Neural cell (in vitro differentiated cells): Measurements from ENCODE around the gene GLI2. TPM values are rescaled to one million over a fixed set of nuclear protein-coding genes. Genes with fewer than 3 reads are reported as not detected.

Source experiments
- H2AFZ ChIP-seq: fragments of 200-600, 300-800 bp; sonication (generic), shearing (Covaris generic); 2 replicates; pipeline ENCODE4 v1.6.0; 2014; ENCODE audit warnings: low read depth, mild to moderate bottlenecking, antibody characterized with exemption, low read length, moderate library complexity
- H3F3A ChIP-seq: fragments of 200-600 bp; shearing (Covaris generic); 2 replicates; pipeline ENCODE4 v1.6.1; 2016; ENCODE audit warnings: mild to moderate bottlenecking, moderate library complexity, mixed read lengths, antibody characterized with exemption, low read length; ENCODE audit not compliant: insufficient read depth, poor library complexity, severe bottlenecking
- H3K27ac ChIP-seq: fragments of 200-600, 300-800 bp; sonication (generic), shearing (Covaris generic); 2 replicates; pipeline ENCODE4 v1.5.1; 2014; ENCODE audit warnings: mild to moderate bottlenecking, low read length, moderate library complexity
- H3K27me3 ChIP-seq: fragments of 300-800, 200-600 bp; sonication (generic), shearing (Covaris generic); 2 replicates; pipeline ENCODE4 v1.6.0; 2014; ENCODE audit warnings: mild to moderate bottlenecking, low read depth, low read length, moderate library complexity; ENCODE audit not compliant: insufficient read depth
- H3K36me3 ChIP-seq: fragments of 300-800, 200-600 bp; sonication (generic), shearing (Covaris generic); 2 replicates; pipeline ENCODE4 v1.5.1; 2014; ENCODE audit warnings: mild to moderate bottlenecking, antibody characterized with exemption, low read length, moderate library complexity; ENCODE audit not compliant: insufficient read depth
- H3K4me2 ChIP-seq: fragments of 300-800, 200-600 bp; sonication (generic), shearing (Covaris generic); 2 replicates; pipeline ENCODE4 v1.6.0; 2014; ENCODE audit warnings: mild to moderate bottlenecking, low read length
- H3K4me3 ChIP-seq: fragments of 300-800, 200-600 bp; sonication (generic), shearing (Covaris generic); 2 replicates; pipeline ENCODE4 v1.5.1; 2014; ENCODE audit warnings: mild to moderate bottlenecking, low read length, moderate library complexity
- H3K79me2 ChIP-seq: fragments of 200-600 bp; shearing (Covaris generic); replicated peaks from 2 replicates; pipeline ENCODE4 v1.6.0; 2014; ENCODE audit warnings: mild to moderate bottlenecking, low read length, moderate library complexity; ENCODE audit not compliant: insufficient read depth
- H3K9ac ChIP-seq: fragments of 300-800, 200-600 bp; sonication (generic), shearing (Covaris generic); 2 replicates; pipeline ENCODE4 v1.6.1; 2016; ENCODE audit warnings: mild to moderate bottlenecking, low read length, mixed read lengths
- H3K9me2 ChIP-seq: fragments of 200-600 bp; shearing (Covaris generic); 2 replicates; pipeline ENCODE4 v1.6.1; 2016; ENCODE audit warnings: mild to moderate bottlenecking, low read length, mixed read lengths; ENCODE audit not compliant: insufficient read depth
- H3K9me3 ChIP-seq: fragments of 200-600, 300-800 bp; sonication (generic), shearing (Covaris generic); 2 replicates; pipeline ENCODE4 v1.6.1; 2016; ENCODE audit warnings: mild to moderate bottlenecking, mixed run types, low read length, moderate library complexity, mixed read lengths
- H4K20me1 ChIP-seq: fragments of 200-600 bp; shearing (Covaris generic); 2 replicates; pipeline ENCODE4 v1.6.1; 2016; ENCODE audit warnings: mild to moderate bottlenecking, mixed run types; ENCODE audit not compliant: insufficient read depth
- EP300 ChIP-seq: fragments of 450-650 bp; conservative IDR thresholded peaks from 2 replicates; pipeline ENCODE4 v1.6.1; 2014; ENCODE audit warnings: antibody characterized with exemption, mild to moderate bottlenecking, moderate library complexity; ENCODE audit not compliant: poor library complexity, severe bottlenecking
- EZH2 ChIP-seq: fragments of 200-600, 300-800 bp; shearing (Covaris generic), sonication (generic); IDR thresholded peaks from 2 replicates; pipeline ENCODE4 v1.6.1; 2014; ENCODE audit warnings: antibody characterized with exemption, low read length, borderline replicate concordance, mild to moderate bottlenecking; ENCODE audit not compliant: insufficient read depth, poor library complexity, severe bottlenecking
- MXI1 ChIP-seq: fragments of 450-650 bp; conservative IDR thresholded peaks from 2 replicates; pipeline ENCODE4 v1.6.1; 2014; ENCODE audit warnings: antibody characterized with exemption, mild to moderate bottlenecking; ENCODE audit not compliant: poor library complexity, severe bottlenecking
- POLR2AphosphoS5 ChIP-seq: IDR thresholded peaks from 2 replicates; pipeline ENCODE4 v1.6.1; 2012
- RAD21 ChIP-seq: fragments of 450-650 bp; conservative IDR thresholded peaks from 2 replicates; pipeline ENCODE4 v1.6.1; 2014; ENCODE audit warnings: antibody characterized with exemption, mild to moderate bottlenecking, moderate library complexity
- SMC3 ChIP-seq: fragments of 450-650 bp; conservative IDR thresholded peaks from 2 replicates; pipeline ENCODE4 v1.6.1; 2014; ENCODE audit warnings: antibody characterized with exemption, mild to moderate bottlenecking, moderate library complexity; ENCODE audit not compliant: poor library complexity
- TAF1 ChIP-seq: IDR thresholded peaks from 2 replicates; pipeline ENCODE4 v1.6.1; 2012; ENCODE audit warnings: low read depth
- polyA plus RNA-seq: library from polyadenylated mRNA; depleted of rRNA; stranded (reverse); fragments of >200 nt; gene quantifications from 2 replicates; pipeline ENCODE4 v1.2.3, GENCODE V29; 2014
- TF ChIP-seq, protein P1 (sequence below): fragments of 450-650 bp; IDR thresholded peaks from 2 replicates; pipeline ENCODE4 v1.5.1; 2014; ENCODE audit warnings: antibody characterized with exemption, mild to moderate bottlenecking, moderate library complexity; ENCODE audit not compliant: poor library complexity, severe bottlenecking
- TF ChIP-seq, protein P2 (sequence below): IDR thresholded peaks from 2 replicates; pipeline ENCODE4 v1.6.1; 2012; ENCODE audit warnings: borderline replicate concordance

The GLI2 gene
- polyA plus RNA-seq, 1 donor from 2014 or later = 0.14 TPM

DNA sequence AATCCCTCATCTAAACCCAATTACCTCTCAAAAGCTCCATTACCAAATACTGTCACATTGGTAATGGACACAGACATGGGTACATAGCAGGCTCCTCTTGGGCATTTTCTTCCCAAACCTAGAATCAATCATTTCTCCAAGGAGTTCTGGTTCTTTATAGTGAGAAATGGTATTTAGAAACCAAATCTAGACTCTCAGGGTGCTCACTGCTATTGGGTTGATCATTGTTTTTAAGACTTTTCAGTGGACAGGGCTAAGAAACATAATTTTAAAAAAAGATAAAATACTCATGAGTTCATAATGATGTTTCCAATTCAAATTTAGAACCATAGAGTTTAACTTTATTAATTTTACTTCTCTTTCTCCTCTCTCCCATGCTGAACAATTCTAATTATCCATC is 9.4 kb upstream of the GLI2 start:
- no peaks in the 10 kb centered on the region for H3K9me2 ChIP-seq
- H3K9ac ChIP-seq = no peak overlapping the region
- no peak overlapping the region for H3K4me2 ChIP-seq
- TF ChIP-seq SMC3 = no peak
- no peak for TF ChIP-seq RAD21
- TF ChIP-seq EP300 = no peak
- TF ChIP-seq TAF1 = no peak
- TF ChIP-seq MXI1 = no peak
- TF ChIP-seq, protein P1, sequence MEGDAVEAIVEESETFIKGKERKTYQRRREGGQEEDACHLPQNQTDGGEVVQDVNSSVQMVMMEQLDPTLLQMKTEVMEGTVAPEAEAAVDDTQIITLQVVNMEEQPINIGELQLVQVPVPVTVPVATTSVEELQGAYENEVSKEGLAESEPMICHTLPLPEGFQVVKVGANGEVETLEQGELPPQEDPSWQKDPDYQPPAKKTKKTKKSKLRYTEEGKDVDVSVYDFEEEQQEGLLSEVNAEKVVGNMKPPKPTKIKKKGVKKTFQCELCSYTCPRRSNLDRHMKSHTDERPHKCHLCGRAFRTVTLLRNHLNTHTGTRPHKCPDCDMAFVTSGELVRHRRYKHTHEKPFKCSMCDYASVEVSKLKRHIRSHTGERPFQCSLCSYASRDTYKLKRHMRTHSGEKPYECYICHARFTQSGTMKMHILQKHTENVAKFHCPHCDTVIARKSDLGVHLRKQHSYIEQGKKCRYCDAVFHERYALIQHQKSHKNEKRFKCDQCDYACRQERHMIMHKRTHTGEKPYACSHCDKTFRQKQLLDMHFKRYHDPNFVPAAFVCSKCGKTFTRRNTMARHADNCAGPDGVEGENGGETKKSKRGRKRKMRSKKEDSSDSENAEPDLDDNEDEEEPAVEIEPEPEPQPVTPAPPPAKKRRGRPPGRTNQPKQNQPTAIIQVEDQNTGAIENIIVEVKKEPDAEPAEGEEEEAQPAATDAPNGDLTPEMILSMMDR = no peak
- TF ChIP-seq POLR2AphosphoS5 = no peak
- no peak overlapping the region for H3K4me3 ChIP-seq
- no peaks in the 10 kb centered on the region for H3K9me3 ChIP-seq
- H3K27ac ChIP-seq = no peak overlapping the region
- no peaks in the 10 kb centered on the region for H3F3A ChIP-seq
- H3K36me3 ChIP-seq = no peaks in the 10 kb centered on the region
- H2AFZ ChIP-seq = no peak overlapping the region
- H3K79me2 ChIP-seq = no peaks in the 10 kb centered on the region
- H3K27me3 ChIP-seq = no peaks in the 10 kb centered on the region
- no peaks in the 10 kb centered on the region for H4K20me1 ChIP-seq

DNA sequence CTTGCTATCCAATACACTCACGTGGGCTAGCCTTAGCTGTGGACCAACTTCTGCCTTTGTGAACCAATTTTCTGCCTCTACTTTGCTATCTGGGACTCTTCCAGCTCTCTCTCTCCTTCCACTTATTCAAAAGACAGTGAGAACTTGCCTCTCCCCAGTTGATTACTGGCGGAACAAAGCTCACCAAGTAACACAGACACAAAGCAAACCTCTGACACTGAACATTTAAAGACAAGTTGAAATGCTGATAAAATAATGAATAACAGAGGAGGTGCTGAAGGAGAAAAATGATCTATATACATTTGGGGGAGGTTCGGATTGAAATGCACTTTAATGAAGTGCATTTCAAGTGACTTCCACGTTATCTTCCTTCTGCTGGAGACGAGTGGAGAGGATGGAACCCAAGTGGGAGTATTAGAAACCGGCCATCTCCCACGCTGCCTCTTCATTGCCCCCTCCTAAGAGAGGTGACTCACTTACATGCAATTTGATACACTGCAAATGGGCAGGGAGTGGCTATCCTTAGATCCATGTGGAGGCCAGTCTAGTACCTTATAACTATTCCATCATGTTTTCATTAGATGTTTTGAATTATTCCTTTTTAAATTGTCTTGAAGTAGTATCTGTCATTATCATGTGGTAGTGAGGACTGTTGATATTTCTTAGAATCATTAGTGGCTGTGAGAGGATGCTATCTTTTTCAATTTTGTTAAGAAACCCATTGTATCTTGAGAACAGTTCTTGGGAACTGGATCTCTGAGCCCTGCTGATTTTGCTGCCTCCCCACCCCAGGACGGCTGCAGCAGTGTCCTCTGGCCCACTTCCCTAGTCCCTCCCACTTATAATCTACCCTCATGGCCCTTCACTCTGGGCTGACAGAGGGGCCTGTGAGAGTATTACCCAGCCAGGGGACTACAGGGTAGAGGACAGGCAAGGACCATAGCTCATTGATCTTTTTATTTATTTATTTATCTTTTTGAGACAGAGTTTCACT is 6.0 kb upstream of the GLI2 start:
- TF ChIP-seq EP300 (no peak), SMC3 (no peak), EZH2 (no peak), RAD21 (no peak), POLR2AphosphoS5 (no peak), TAF1 (no peak), MXI1 (no peak)
- TF ChIP-seq, protein P2, sequence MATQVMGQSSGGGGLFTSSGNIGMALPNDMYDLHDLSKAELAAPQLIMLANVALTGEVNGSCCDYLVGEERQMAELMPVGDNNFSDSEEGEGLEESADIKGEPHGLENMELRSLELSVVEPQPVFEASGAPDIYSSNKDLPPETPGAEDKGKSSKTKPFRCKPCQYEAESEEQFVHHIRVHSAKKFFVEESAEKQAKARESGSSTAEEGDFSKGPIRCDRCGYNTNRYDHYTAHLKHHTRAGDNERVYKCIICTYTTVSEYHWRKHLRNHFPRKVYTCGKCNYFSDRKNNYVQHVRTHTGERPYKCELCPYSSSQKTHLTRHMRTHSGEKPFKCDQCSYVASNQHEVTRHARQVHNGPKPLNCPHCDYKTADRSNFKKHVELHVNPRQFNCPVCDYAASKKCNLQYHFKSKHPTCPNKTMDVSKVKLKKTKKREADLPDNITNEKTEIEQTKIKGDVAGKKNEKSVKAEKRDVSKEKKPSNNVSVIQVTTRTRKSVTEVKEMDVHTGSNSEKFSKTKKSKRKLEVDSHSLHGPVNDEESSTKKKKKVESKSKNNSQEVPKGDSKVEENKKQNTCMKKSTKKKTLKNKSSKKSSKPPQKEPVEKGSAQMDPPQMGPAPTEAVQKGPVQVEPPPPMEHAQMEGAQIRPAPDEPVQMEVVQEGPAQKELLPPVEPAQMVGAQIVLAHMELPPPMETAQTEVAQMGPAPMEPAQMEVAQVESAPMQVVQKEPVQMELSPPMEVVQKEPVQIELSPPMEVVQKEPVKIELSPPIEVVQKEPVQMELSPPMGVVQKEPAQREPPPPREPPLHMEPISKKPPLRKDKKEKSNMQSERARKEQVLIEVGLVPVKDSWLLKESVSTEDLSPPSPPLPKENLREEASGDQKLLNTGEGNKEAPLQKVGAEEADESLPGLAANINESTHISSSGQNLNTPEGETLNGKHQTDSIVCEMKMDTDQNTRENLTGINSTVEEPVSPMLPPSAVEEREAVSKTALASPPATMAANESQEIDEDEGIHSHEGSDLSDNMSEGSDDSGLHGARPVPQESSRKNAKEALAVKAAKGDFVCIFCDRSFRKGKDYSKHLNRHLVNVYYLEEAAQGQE = no peak
- TF ChIP-seq, protein P1 = no peak
- Histone ChIP-seq H2AFZ (no peak overlapping the region), H3K27ac (no peak overlapping the region), H3K9me3 (no peaks in the 10 kb centered on the region), H3K9me2 (no peaks in the 10 kb centered on the region), H3F3A (no peaks in the 10 kb centered on the region), H3K4me3 (no peak overlapping the region), H3K4me2 (no peak overlapping the region), H3K27me3 (peaks cover under 1% of the 10 kb centered on the region), H3K79me2 (no peaks in the 10 kb centered on the region), H4K20me1 (no peaks in the 10 kb centered on the region), H3K9ac (no peak overlapping the region), H3K36me3 (no peaks in the 10 kb centered on the region)
